Ovary (tissue), 9 donors: ENCODE measurements around the gene HTRA2. TPM values are rescaled to one million over a fixed set of nuclear protein-coding genes. Genes with fewer than 3 reads are reported as not detected.

Source experiments
- DNase-seq, 5 donors: peaks; one replicate each; pipeline ENCODE4 v3.0.0-alpha.2; 2019 to 2020
- H3K27ac ChIP-seq, 2 donors: fragments of 200-600 bp; one replicate each; pipeline versions ENCODE4 v1.5.1 to v1.8.0; 2019 to 2022
- H3K27me3 ChIP-seq: fragments of 200-600 bp; one replicate; pipeline ENCODE4 v1.8.0; 2022
- H3K36me3 ChIP-seq: fragments of 200-600 bp; sonication (generic); one replicate; pipeline ENCODE4 v1.5.1; 2019
- H3K4me1 ChIP-seq: one replicate; pipeline ENCODE4 v1.8.1; 2013; ENCODE audit warnings: mild to moderate bottlenecking, moderate library complexity; ENCODE audit not compliant: insufficient read depth
- H3K4me3 ChIP-seq: fragments of 200-600 bp; sonication (generic); one replicate; pipeline ENCODE4 v1.5.1; 2017
- H3K9me3 ChIP-seq, 2 donors: fragments of 200-600 bp in 1 of 2; sonication (generic) in 1 of 2; one replicate each; pipeline versions ENCODE4 v1.5.1 to v1.8.1; 2013 to 2019; ENCODE audit warnings: mild to moderate bottlenecking in 1 of 2, moderate library complexity in 1 of 2
- EP300 ChIP-seq: sonication (generic); formaldehyde crosslinking; IDR thresholded peaks from one replicate; pipeline ENCODE4 v1.6.1; 2017; ENCODE audit warnings: antibody characterized with exemption
- POLR2A ChIP-seq: fragments of 450-650 bp; IDR thresholded peaks from one replicate; pipeline ENCODE4 v1.6.1; 2017; ENCODE audit warnings: antibody characterized with exemption, mild to moderate bottlenecking, moderate library complexity
- WGBS, 3 donors: extraction: QIAGEN DNeasy Blood & Tissue Kit in 1 of 3; methylation state at CpG; one replicate each; pipeline versions ENCODE4 v1.1.5 to v1.1.7; 2013 to 2017; 5-methylcytosine and 5-hydroxymethylcytosine counted together
- intact Hi-C, 4 donors: fragments of 100-400 bp; cut with DNase I; formaldehyde crosslinking; loops; one replicate each; pipeline versions ENCODE4 v1.11.0 to v1.15.1; 2022 to 2023
- polyA plus RNA-seq, 2 donors: library from polyadenylated mRNA; stranded (reverse); fragments of 200-250 nt in 1 of 2; fragments of 350-450 nt in 1 of 2; fragmentation: Illumina TruSeq in 1 of 2; extraction: RNeasy Lipid Tissue Mini Kit (QIAGEN cat#74804) in 1 of 2; gene quantifications; one replicate each; pipeline ENCODE4 v1.2.3, GENCODE V29; 2013 to 2014
- total RNA-seq, 7 donors: library from RNA; depleted of rRNA in 2 of 7; stranded (reverse); fragments of >200 nt in 2 of 7; fragmentation: NEBNext Ultra II Directional in 3 of 7; extraction: Animal tissue kit (Norgen Biotek cat#: 25700) in 3 of 7; gene quantifications; one replicate each; pipeline versions ENCODE4 v1.1.0 to v1.2.4, GENCODE V29; 2016 to 2023
- TF ChIP-seq, protein P1 (sequence below), 3 donors: fragments of 450-650 bp in 2 of 3; fragments of 200-600 bp in 1 of 3; IDR thresholded peaks; one replicate each; pipeline versions ENCODE4 v1.5.1 to v1.8.0; 2016 to 2022; ENCODE audit warnings: antibody characterized with exemption in 3 of 3, mild to moderate bottlenecking in 1 of 3
- donor health status: DM: no; HTN: no; CAD: no; lungs with moderate emphysema.
- donor health status: DM: no; HTN: no; CAD: no.
- donor health status: Bipolar disorder and iron deficiency.
- donor health status: DM: yes; HTN: yes; CAD: no.
- donor health status: DM: no; HTN: no; CAD: no.
- donor health status: DM: yes; HTN: yes; CAD: no.

The HTRA2 gene
- total and polyA plus RNA-seq, 9 donors, result 28.7 to 47.6 (median 36.9) TPM

DNA sequence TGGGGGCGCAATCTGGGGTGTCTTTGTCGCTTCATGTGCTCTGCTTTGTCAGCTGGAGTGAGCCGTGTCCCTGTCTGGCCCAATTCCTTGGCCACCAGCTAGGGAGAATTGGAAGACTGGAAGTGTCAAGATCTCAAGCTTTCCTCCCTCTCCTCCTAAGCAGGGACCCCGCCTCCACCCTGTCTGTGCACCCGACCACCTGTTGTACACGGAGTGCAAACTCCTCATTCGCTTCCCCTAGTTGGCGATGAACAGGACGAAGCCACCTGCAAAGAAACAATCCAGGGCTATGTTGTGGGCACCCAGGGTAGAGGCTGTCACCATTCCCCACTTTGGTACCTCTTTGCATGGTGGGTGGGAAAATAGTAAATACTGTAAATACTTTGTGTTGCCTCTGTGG, 2.0 kb upstream of the HTRA2 start:
- intact Hi-C loops, result no loop called here
- Histone ChIP-seq H3K4me1 (peaks cover 13% of the 10 kb centered on the region), H3K36me3 (no peaks in the 10 kb centered on the region), H3K27ac (no peak overlapping the region), H3K4me3 (no peak overlapping the region), H3K27me3 (no peaks in the 10 kb centered on the region), H3K9me3 (no peaks in the 10 kb centered on the region)
- peak in 1 of 5 donors; percentile 21 for DNase-seq
- 91 to 93% (median 93%) methylated on average over 9 of the region's 9 CpGs for WGBS, 3 donors
- TF ChIP-seq EP300, result no peak
- TF ChIP-seq POLR2A, result no peak
- TF ChIP-seq, protein P1, sequence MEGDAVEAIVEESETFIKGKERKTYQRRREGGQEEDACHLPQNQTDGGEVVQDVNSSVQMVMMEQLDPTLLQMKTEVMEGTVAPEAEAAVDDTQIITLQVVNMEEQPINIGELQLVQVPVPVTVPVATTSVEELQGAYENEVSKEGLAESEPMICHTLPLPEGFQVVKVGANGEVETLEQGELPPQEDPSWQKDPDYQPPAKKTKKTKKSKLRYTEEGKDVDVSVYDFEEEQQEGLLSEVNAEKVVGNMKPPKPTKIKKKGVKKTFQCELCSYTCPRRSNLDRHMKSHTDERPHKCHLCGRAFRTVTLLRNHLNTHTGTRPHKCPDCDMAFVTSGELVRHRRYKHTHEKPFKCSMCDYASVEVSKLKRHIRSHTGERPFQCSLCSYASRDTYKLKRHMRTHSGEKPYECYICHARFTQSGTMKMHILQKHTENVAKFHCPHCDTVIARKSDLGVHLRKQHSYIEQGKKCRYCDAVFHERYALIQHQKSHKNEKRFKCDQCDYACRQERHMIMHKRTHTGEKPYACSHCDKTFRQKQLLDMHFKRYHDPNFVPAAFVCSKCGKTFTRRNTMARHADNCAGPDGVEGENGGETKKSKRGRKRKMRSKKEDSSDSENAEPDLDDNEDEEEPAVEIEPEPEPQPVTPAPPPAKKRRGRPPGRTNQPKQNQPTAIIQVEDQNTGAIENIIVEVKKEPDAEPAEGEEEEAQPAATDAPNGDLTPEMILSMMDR (IDR thresholded peaks at IDR 0.05), result no peak

DNA sequence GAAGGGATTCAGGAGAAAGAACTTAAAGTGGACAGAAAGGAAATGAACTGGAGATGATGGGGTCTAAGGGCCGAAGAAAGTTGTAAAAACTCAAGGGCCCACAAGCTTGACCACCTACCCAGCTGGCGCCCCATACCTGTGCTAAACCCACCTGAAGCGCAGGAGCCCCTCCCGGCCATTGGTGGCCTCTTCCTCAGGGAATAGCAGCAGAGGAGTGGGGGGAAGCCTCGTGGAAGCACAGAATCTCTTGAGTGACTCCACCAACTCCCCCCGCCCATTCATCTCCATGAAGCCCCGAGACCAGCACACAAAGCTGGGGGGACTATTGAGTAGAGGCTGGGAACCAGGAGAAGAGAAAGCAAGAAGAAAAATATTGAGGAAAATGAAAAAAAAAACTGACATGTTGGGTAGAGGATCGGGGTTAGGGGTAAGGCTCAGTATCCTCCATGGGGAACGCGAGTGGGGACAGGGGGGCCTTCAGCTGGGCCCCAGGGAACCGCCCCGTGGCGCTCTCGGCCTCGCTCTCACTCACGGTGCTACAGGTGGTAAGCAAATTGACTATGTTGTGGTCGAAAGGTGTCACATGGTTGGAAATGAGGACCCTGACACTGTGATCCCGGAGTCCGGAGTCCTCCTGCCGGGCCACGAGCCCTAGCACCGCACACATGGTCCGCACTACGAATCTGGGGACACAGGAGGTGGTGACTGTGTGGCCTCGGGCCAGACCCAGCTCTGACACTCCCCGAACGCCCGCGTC, 955 bp upstream of the HTRA2 start:
- no peaks in the 10 kb centered on the region for H3K36me3 ChIP-seq
- DNase-seq, result no peak
- H3K27me3 ChIP-seq, result no peaks in the 10 kb centered on the region
- peak overlapping the region in 1 of 2 donors; percentile 70 for H3K27ac ChIP-seq
- H3K4me3 ChIP-seq, result peak overlapping the region; percentile 92
- 15 to 17% (median 16%) methylated on average over 27 to 29 of the region's 29 CpGs for WGBS, 3 donors
- intact Hi-C loops, result no loop called here
- TF ChIP-seq, protein P1 (IDR thresholded peaks at IDR 0.05), result no peak
- TF ChIP-seq EP300 (no peak), POLR2A (no peak)
- H3K4me1 ChIP-seq, result peaks cover 13% of the 10 kb centered on the region
- no peaks in the 10 kb centered on the region for H3K9me3 ChIP-seq

DNA sequence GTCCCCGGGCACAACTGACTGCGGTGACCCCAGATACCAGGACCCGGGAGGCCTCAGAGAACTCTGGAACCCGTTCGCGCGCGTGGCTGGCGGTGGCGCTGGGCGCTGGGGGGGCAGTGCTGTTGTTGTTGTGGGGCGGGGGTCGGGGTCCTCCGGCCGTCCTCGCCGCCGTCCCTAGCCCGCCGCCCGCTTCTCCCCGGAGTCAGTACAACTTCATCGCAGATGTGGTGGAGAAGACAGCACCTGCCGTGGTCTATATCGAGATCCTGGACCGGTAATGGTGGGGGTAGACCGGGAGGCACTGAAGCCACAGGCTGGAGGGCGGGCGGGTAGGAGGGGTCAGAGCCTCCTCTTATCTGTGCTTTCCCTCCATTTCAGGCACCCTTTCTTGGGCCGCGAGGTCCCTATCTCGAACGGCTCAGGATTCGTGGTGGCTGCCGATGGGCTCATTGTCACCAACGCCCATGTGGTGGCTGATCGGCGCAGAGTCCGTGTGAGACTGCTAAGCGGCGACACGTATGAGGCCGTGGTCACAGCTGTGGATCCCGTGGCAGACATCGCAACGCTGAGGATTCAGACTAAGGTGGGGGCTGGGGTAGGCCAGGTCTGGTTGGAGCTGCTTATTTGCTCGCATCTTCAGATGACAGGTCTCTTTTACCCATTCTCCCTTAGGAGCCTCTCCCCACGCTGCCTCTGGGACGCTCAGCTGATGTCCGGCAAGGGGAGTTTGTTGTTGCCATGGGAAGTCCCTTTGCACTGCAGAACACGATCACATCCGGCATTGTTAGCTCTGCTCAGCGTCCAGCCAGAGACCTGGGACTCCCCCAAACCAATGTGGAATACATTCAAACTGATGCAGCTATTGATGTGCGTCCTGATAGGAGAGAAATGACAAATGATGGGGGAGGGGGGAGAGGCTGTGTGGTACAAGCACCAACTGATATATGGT, 780 bp downstream of the HTRA2 start:
- DNase-seq, result no peak
- no peaks in the 10 kb centered on the region for H3K27me3 ChIP-seq
- H3K36me3 ChIP-seq, result no peaks in the 10 kb centered on the region
- H3K4me3 ChIP-seq, result peak overlapping the region; percentile 92
- H3K9me3 ChIP-seq, result no peaks in the 10 kb centered on the region
- TF ChIP-seq, protein P1 (IDR thresholded peaks at IDR 0.05), result no peak
- TF ChIP-seq EP300 (no peak), POLR2A (no peak)
- WGBS, 3 donors, result 1 to 2% (median 1%) methylated on average over 54 of the region's 54 CpGs
- peaks cover 13% of the 10 kb centered on the region for H3K4me1 ChIP-seq
- H3K27ac ChIP-seq, result peak overlapping the region in 1 of 2 donors; percentile 58
- intact Hi-C loops, result loop anchor here in 1 of 4 donors (5.0 kb wide), 1 partner anchor 48 kb away; the partner anchor contains the start of genes CCDC142 and TTC31

DNA sequence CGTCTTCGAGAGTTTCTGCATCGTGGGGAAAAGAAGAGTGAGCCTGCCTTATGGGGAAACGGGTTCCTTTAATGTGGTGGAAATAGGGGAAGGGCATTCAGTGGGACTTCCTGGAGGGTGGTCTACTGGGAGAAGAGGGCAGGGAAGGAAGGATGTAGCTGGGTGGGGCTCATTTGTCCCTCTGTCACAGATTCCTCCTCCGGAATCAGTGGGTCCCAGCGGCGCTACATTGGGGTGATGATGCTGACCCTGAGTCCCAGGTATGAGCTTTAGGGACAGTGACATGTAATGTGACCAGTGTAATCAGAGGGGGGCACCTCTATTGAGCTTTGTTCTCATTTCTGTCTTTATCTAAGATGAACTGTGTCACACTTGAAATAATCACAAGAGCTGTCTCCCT, 1.9 kb downstream of the HTRA2 start:
- Histone ChIP-seq H3K4me1 (peaks cover 13% of the 10 kb centered on the region), H3K36me3 (no peaks in the 10 kb centered on the region), H3K4me3 (no peak overlapping the region), H3K27me3 (no peaks in the 10 kb centered on the region), H3K27ac (no peak overlapping the region), H3K9me3 (no peaks in the 10 kb centered on the region)
- TF ChIP-seq POLR2A (no peak), EP300 (no peak)
- TF ChIP-seq, protein P1 (IDR thresholded peaks at IDR 0.05), result no peak
- 83 to 86% (median 84%) methylated on average over 7 of the region's 7 CpGs for WGBS, 3 donors
- DNase-seq, result no peak
- intact Hi-C loops, result loop anchor here in 1 of 4 donors (5.0 kb wide), 1 partner anchor 49 kb away; the partner anchor contains the start of genes CCDC142 and TTC31
